Measurements from ENCODE around the gene GPANK1.

- TF ChIP-seq CTCF (IDR thresholded peaks at IDR 0.05) (no peak), POLR2A (IDR thresholded peaks at IDR 0.05) (no peak), POLR2AphosphoS5 (IDR thresholded peaks at IDR 0.05) (no peak)
Measured at GRCh38 chr6:31641370-31641769, 23.4 kb downstream of the GPANK1 start.

Measured in upper lobe of left lung (tissue), 4 donors.